HS-27A (cell line): ENCODE measurements around the gene CTRL.
"Not testable (repeated sequence)": the region's sequence is repeated elsewhere in the genome, so short reads cannot be mapped to it uniquely, and the experiment has no call there.

ENCODE experiments used
- DNase-seq: peaks from one replicate; pipeline ENCODE4 v3.0.0-alpha.2; 2012; ENCODE audit warnings: low read depth, missing footprints

The CTRL gene

GRCh38 chr16:67923414-67924116 is 8.1 kb downstream of the CTRL start:
- no peak for DNase-seq

- DNase-seq = no peak
These were observed 8.9 kb downstream of the CTRL start for GRCh38 chr16:67922740-67923139.

GRCh38 chr16:67922221-67922620 is 9.4 kb downstream of the CTRL start:
- no peak for DNase-seq

GRCh38 chr16:67919622-67920221 is 11.9 kb downstream of the CTRL start:
- DNase-seq = no peak

GRCh38 chr16:67917852-67918236 is 13.8 kb downstream of the CTRL start:
- DNase-seq = peak; percentile 53

- no peak for DNase-seq
These were observed 14.4 kb downstream of the CTRL start for GRCh38 chr16:67917140-67917851.

GRCh38 chr16:67915831-67916723 is 15.6 kb downstream of the CTRL start:
- no peak for DNase-seq

- DNase-seq = not testable (repeated sequence)
These were observed 16.2 kb downstream of the CTRL start for GRCh38 chr16:67915496-67915769.

GRCh38 chr16:67914758-67915495 is 16.7 kb downstream of the CTRL start:
- no peak for DNase-seq

- DNase-seq = no peak
These were observed 21.5 kb downstream of the CTRL start for GRCh38 chr16:67910158-67910557.

- DNase-seq = no peak
These were observed 22.5 kb downstream of the CTRL start for GRCh38 chr16:67909056-67909742.

GRCh38 chr16:67907397-67908180 is 24.1 kb downstream of the CTRL start:
- DNase-seq = no peak

GRCh38 chr16:67902831-67903230 is 28.8 kb downstream of the CTRL start:
- DNase-seq = no peak

GRCh38 chr16:67901734-67902133 is 29.9 kb downstream of the CTRL start:
- no peak for DNase-seq

- no peak for DNase-seq
These were observed 34.4 kb downstream of the CTRL start for GRCh38 chr16:67897231-67897630.

- no peak for DNase-seq
These were observed 37.8 kb downstream of the CTRL start for GRCh38 chr16:67893743-67894399.

- peak; percentile 81 for DNase-seq
These were observed 38.5 kb downstream of the CTRL start, which contains the start of gene PSKH1 for GRCh38 chr16:67892899-67893742. Gene PSKH1 (plus strand): TSS chr16:67893254. CDS start chr16:67908750, 15,496 bp downstream.

GRCh38 chr16:67892375-67892774 is 39.3 kb downstream of the CTRL start:
- DNase-seq = no peak

- DNase-seq = no peak
These were observed 43.3 kb downstream of the CTRL start for GRCh38 chr16:67888331-67888730.
